ENCODE measurements around the gene EFL1.

Gene EFL1

GRCh38 chr15:82146576-82146975 lies 116.0 kb downstream of the EFL1 start:
- no peak for DNase-seq

GRCh38 chr15:82143390-82144385 lies 118.8 kb downstream of the EFL1 start:
- no peak for DNase-seq

GRCh38 chr15:82140886-82141285 lies 121.6 kb downstream of the EFL1 start:
- DNase-seq, result no peak

- no peak for DNase-seq
These were observed 122.7 kb downstream of the EFL1 start for GRCh38 chr15:82139823-82140268.

- no peak for DNase-seq
These were observed 124.2 kb downstream of the EFL1 start for GRCh38 chr15:82138306-82138705.

- DNase-seq, result no peak
These were observed 125.3 kb downstream of the EFL1 start for GRCh38 chr15:82137261-82137660.

GRCh38 chr15:82136120-82136519 lies 126.4 kb downstream of the EFL1 start:
- no peak for DNase-seq

- no peak for DNase-seq
These were observed 126.9 kb downstream of the EFL1 start for GRCh38 chr15:82135638-82136037.

GRCh38 chr15:82134461-82134860 lies 128.1 kb downstream of the EFL1 start:
- no peak for DNase-seq

- DNase-seq, result no peak
These were observed 129.3 kb downstream of the EFL1 start for GRCh38 chr15:82133251-82133650.

- DNase-seq, result no peak
These were observed 129.8 kb downstream of the EFL1 start for GRCh38 chr15:82132742-82133141.

- DNase-seq, result no peak
These were observed 130.4 kb downstream of the EFL1 start for GRCh38 chr15:82132096-82132495.

GRCh38 chr15:82130248-82130647 lies 132.3 kb downstream of the EFL1 start:
- DNase-seq, result no peak

- no peak for DNase-seq
These were observed 132.8 kb downstream of the EFL1 start for GRCh38 chr15:82129761-82130160.

GRCh38 chr15:82129149-82129692 lies 133.3 kb downstream of the EFL1 start:
- DNase-seq, result no peak

- DNase-seq, result no peak
These were observed 134.0 kb downstream of the EFL1 start for GRCh38 chr15:82128401-82129148.

- no peak for DNase-seq
These were observed 135.0 kb downstream of the EFL1 start for GRCh38 chr15:82127581-82127980.

- no peak for DNase-seq
These were observed 136.2 kb downstream of the EFL1 start for GRCh38 chr15:82126346-82126745.

- no peak for DNase-seq
These were observed 137.9 kb downstream of the EFL1 start for GRCh38 chr15:82124331-82125263.

GRCh38 chr15:82122746-82123400 lies 139.7 kb downstream of the EFL1 start:
- no peak for DNase-seq

- DNase-seq, result no peak
These were observed 144.5 kb downstream of the EFL1 start for GRCh38 chr15:82118040-82118439.

GRCh38 chr15:82117296-82117695 lies 145.2 kb downstream of the EFL1 start:
- DNase-seq, result no peak
